Stimulated activated CD4-positive, alpha-beta T cell treated with anti-CD3 and anti-CD28 coated beads, Interleukin-1b, Interleukin-23, amount 100 ng/mL, for 4 hours (primary cell): ENCODE results near the gene SEMA4D.

ENCODE experiments used
- DNase-seq, 2 donors: peaks; one replicate each; pipeline ENCODE4 v3.0.0-alpha.2; 2020; ENCODE audit warnings: low read depth in 2 of 2

Gene SEMA4D

GRCh38 chr9:89370593-89370992 is 127.3 kb downstream of the SEMA4D start:
- no peak for DNase-seq

- no peak for DNase-seq
Measured at GRCh38 chr9:89368978-89369377, 128.9 kb downstream of the SEMA4D start.

DNA sequence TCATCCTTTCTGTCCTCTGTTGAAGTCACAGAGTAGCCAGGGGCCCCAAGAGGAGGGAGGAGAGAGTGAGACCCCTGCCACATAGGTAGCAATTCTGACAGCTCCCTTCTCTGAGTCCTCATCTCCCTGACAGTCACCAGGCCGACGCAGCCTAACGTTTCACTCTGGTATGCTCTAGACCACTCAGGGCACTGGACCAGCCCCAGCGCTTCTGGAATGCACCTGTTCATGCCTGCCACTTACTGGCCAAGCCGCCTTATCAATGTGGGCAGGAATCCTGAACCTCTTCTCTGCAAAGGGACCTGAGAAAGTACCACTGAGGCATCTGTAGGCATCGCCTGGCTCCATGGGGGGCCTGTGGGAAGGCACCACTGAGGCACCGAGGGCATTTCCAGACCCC is 129.4 kb downstream of the SEMA4D start:
- DNase-seq: no peak

DNA sequence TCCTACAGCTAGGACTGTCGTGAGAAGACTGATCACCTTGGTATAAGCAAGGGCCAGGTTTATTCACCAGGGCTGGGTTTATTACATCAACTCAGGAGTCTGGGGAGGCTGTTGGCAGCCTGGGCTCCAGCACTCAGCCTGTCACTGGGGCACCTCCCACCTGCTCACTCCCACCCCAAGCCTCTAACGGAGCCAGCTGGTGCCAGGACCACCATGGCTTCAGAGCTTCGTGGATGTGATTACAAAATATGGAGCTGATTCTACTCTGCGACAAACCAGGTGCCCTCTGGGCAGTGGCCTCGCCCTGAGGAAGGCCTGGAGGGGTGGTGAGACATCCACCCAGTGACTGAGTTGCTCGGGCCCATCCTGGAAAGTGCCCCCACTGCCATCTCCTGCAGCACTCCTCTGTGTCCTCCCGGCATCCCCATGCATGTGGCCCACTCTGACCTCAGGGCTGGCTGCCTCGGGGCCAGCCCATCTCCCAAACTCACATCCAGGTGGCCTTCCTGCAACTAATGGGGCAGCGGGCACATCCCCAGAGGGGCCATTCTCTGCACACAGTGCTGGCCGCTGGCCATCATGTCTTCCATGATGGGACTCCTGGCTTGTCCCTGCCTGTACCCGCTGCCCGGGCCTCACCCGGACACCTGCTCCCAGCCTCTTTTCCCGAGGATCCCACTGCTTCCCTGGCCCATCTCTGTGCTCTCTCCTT is 130.0 kb downstream of the SEMA4D start:
- DNase-seq: no peak

GRCh38 chr9:89367281-89367680 is 130.6 kb downstream of the SEMA4D start:
- DNase-seq: no peak

GRCh38 chr9:89366711-89367110 is 131.2 kb downstream of the SEMA4D start:
- DNase-seq: no peak

DNA sequence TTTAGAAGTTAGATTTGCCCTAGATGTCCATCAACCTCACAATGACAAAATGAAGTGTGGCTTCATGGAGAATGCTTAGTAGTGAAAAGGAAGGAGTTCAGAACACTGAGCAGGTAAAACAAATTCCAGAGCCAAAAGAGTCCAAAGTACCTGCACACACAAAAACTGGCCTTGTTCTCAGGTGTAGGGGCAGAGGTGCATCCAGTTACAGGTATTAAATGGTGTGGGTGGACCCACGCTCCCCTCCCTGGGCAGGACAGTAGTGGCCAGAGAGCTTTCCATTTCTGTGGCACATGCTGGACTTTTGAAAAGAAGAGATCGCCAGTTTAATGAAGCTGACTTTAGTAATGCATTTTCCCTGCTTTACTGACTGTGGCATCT is 132.4 kb downstream of the SEMA4D start:
- DNase-seq: no peak

DNA sequence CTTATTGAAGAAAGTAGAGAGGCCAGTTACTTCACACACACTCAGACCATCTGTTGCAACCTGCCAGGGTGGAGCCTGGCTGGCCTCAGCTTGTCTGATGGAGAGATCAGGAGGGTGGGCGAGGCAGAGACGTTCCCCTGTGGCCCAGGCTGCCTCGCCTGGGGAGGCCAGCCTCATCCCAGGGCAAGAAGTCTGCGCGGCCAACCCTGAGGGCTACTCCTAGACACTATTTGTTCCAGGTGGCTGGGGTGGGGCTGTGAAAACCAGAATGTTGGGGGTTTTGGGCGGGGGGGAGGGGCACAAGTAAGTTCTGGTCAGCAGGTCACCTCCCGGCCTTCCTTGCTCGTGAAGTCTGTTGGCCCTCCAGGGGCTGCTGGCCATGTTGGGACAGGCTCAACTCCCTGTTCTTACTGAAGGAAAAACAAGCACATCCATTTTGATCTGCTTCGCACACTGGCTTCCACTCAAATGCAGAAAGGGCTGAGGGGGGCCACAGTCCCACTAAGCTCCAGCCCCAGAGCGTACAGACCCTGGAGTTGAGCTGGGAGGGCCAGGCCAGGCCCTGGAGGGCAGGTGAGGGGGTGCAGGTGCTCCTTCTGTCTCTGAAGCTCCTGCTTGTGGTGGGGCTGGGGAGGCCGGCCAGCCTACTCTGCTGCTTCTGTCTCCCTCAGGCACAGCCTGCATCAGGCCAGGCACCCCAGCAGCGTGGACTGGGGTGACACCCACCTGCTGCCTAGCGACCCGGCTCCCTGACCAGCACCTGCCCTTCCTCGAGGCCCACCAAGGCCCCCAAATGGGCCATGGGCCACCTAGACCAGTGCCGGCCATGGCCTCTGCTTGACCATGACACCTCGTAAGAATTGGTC is 133.0 kb downstream of the SEMA4D start:
- DNase-seq: no peak

DNA sequence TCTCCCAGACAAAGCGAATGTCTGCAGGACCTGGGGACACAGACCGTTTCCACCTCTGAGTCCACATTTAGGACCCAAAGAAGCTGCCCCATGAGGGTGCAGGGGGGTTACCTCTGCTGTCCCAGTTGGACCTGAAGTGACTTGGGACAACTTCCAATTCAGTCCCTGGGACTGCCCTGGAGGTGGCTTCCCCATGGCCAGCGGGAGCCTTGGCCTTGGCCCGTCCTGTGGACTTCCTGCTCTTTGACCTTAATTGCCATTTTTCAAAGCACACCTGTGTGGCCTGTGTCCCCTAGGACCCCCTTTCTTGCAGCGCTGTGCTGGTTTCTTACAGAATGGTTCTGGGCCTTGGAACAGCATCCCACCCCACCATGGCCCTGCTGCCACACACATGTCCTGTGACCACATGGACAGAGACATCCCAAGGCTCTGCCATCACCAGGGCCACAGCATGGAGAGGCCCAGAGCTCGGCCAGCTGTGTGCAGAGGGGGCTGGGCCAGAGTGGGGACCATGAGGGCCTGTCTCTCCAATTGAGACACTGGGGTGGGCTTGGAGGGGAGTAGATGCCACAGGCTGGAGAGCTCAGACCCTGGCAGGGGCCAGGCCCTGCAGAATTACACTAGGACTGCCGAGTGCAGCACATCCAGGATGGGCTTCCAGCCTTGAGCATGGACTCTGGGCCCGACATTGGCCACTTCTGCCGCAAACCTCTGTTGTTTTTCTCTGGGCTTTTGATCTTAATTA is 133.8 kb downstream of the SEMA4D start:
- DNase-seq: no peak

GRCh38 chr9:89363311-89363670 is 134.6 kb downstream of the SEMA4D start:
- no peak for DNase-seq

- no peak for DNase-seq
Measured at GRCh38 chr9:89362647-89363310, 135.1 kb downstream of the SEMA4D start.

- DNase-seq: no peak
Measured at GRCh38 chr9:89361816-89362646, 135.9 kb downstream of the SEMA4D start.

DNA sequence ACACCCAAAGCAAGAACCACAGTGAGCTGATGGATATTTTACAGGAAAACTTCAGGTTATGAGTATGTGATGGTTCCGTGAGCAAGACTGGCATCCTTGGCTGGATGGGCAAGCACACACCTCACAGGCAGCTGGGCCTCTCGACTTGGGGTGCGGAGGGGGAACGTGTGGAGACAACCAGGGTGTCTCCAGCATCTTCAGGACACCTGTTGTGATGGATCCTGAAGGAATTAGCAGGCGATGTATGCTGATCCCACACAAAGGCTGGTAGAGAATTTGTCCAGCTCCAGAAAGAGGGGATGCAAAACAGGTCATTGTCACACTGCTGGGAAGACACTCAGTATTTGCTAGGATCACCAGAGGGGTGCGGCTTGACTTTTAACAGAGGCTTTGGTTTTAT is 136.9 kb downstream of the SEMA4D start:
- no peak for DNase-seq

DNA sequence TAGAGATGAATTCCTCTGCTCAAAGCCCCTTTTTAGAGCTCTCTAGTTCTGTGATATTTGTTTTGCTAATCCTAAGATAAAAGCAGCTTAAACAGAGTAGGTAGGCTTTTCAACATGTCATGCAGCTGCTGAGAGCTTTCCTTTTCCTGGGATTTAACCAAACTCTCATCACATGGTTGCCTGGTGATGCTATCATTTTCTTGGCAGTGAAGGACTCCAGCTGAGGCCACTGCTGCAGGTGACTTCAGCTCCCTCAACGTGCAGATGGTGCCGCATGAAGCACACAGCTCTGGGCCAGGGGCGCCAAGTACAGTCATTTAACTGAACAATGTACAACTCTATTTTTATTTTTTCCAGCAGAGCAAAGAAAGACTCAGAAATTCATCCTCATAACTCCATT is 137.4 kb downstream of the SEMA4D start:
- no peak for DNase-seq

GRCh38 chr9:89359751-89360261 is 138.1 kb downstream of the SEMA4D start:
- DNase-seq: no peak

GRCh38 chr9:89358985-89359384 is 138.9 kb downstream of the SEMA4D start:
- no peak for DNase-seq

- no peak for DNase-seq
Measured at GRCh38 chr9:89358376-89358916, 139.5 kb downstream of the SEMA4D start.

DNA sequence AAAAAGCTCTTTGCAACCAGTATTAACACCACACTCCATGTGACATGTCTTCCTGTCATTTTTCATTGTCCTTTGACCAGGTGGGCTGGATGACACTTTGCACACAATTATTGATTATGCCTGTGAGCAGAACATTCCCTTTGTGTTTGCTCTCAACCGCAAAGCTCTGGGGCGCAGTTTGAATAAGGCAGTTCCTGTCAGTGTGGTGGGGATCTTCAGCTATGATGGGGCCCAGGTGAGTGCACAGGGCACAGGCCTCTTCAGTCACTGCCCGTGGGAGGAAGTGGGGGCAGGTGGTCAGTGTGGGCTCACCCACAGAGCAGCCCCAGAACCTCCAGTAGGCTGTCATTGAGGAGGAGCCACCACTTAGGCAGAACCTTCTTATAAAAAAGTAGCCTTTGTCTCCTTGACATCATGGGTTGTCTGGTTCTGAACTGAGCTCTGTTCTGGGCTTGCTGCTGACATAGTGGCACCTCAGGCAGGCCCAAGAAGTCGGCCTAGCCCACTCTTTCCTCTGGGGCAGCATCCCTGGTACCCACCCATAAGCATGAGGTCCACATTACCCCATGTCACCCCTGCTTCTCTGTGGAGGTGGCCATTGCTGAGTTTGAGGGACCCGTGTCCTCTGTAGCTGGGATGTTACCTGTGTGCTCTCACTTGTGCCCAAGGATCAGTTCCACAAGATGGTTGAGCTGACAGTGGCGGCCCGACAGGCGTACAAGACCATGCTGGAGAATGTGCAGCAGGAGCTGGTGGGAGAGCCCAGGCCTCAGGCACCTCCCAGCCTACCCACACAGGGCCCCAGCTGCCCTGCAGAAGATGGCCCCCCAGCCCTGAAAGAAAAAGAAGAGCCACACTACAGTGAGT is 140.3 kb downstream of the SEMA4D start:
- DNase-seq: no peak

- DNase-seq: no peak
Measured at GRCh38 chr9:89356782-89357181, 141.1 kb downstream of the SEMA4D start.

DNA sequence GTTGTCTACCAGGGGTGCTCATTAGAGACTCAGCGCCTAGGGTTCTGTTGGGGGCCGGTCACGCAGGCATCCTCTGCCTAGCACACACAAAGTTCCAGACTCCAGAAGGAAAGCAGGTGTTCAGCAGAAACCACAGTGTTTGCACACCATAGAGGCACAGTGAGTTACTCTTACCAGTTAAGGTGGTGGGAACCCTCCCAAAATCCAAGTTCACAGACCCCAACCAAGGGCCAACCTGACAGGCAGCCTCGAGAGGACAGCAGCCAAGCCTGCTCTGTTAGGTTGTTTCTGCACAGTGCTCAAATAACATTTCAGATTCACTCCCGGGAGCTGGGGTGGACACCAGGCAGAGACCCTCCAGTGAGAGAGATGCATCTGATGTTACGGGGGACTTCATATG is 143.4 kb downstream of the SEMA4D start:
- no peak for DNase-seq
